Measurements from ENCODE around the gene ACVRL1. TPM values are rescaled to one million over a fixed set of nuclear protein-coding genes. Genes with fewer than 3 reads are reported as not detected.

Gene ACVRL1
- polyA plus RNA-seq, 1 donor (not counting 4 experiments of a cell fraction or from before 2014, with no cell fraction given) = not detected

GRCh38 chr12:51873251-51873994, 33.9 kb upstream of the ACVRL1 start:
- dilution Hi-C loops (cut with MboI; ENCODE audit: extremely low pct_ligation_motif_present, low sequenced_read_pairs) = no loop called here
- H3K4me3 ChIP-seq (ENCODE audit: control insufficient read depth in 2 of 3, extremely low read depth in 1 of 3, insufficient read depth in 2 of 3, low read depth in 1 of 3, low read length in 3 of 3) = no peak overlapping the region
- H3K27ac ChIP-seq (ENCODE audit: control insufficient read depth, insufficient read depth, low read length) = no peak overlapping the region
- H4K20me1 ChIP-seq (ENCODE audit: control insufficient read depth, extremely low read depth, insufficient read depth, low read length) = no peaks in the 10 kb centered on the region
- FAIRE-seq = no peak
- no peaks in the 10 kb centered on the region for H3K4me1 ChIP-seq (ENCODE audit: control insufficient read depth, extremely low read depth, insufficient read depth, low read length)
- no peaks in the 10 kb centered on the region for H3K79me2 ChIP-seq (ENCODE audit: control insufficient read depth, insufficient read depth, low read length)
- H3K27me3 ChIP-seq (ENCODE audit: control insufficient read depth, extremely low read depth, insufficient read depth, low read length) = peaks cover 31% of the 10 kb centered on the region
- no peaks in the 10 kb centered on the region for H3K36me3 ChIP-seq (ENCODE audit: control insufficient read depth in 2 of 2, extremely low read depth in 1 of 2, insufficient read depth in 2 of 2, low read length in 2 of 2)
- H3K4me2 ChIP-seq (ENCODE audit: control insufficient read depth, extremely low read depth, insufficient read depth, low read depth, low read length) = no peak overlapping the region
- H3K9me1 ChIP-seq (ENCODE audit: control insufficient read depth, extremely low read depth, insufficient read depth, low read length) = no peaks in the 10 kb centered on the region
- H3K9ac ChIP-seq (ENCODE audit: control insufficient read depth, extremely low read depth, insufficient read depth, low read length) = no peak overlapping the region
- no peak overlapping the region for H2AFZ ChIP-seq (ENCODE audit: control insufficient read depth, low read length)
- H3K9me3 ChIP-seq (ENCODE audit: control insufficient read depth, low read depth, low read length) = no peaks in the 10 kb centered on the region
- no peak for TF ChIP-seq CTCF (optimal IDR thresholded peaks at IDR 0.05 in 1 of 3, IDR thresholded peaks at IDR 0.05 in 1 of 3, conservative IDR thresholded peaks at IDR 0.05 in 1 of 3; ENCODE audit: extremely low read depth in 1 of 3, insufficient read depth in 2 of 3, low read length in 3 of 3)
- TF ChIP-seq EZH2 (IDR thresholded peaks at IDR 0.05; ENCODE audit: low read length) = no peak
- DNase-seq (ENCODE audit: low read depth, low spot score) = no peak

- Histone ChIP-seq H3K27ac (ENCODE audit: control insufficient read depth, insufficient read depth, low read length) (no peak overlapping the region), H2AFZ (ENCODE audit: control insufficient read depth, low read length) (no peak overlapping the region), H3K4me2 (ENCODE audit: control insufficient read depth, extremely low read depth, insufficient read depth, low read depth, low read length) (no peak overlapping the region), H3K9me3 (ENCODE audit: control insufficient read depth, low read depth, low read length) (no peaks in the 10 kb centered on the region), H3K36me3 (ENCODE audit: control insufficient read depth in 2 of 2, extremely low read depth in 1 of 2, insufficient read depth in 2 of 2, low read length in 2 of 2) (no peaks in the 10 kb centered on the region), H3K4me3 (ENCODE audit: control insufficient read depth in 2 of 3, extremely low read depth in 1 of 3, insufficient read depth in 2 of 3, low read depth in 1 of 3, low read length in 3 of 3) (no peak overlapping the region), H3K9me1 (ENCODE audit: control insufficient read depth, extremely low read depth, insufficient read depth, low read length) (no peaks in the 10 kb centered on the region), H3K79me2 (ENCODE audit: control insufficient read depth, insufficient read depth, low read length) (no peaks in the 10 kb centered on the region), H3K4me1 (ENCODE audit: control insufficient read depth, extremely low read depth, insufficient read depth, low read length) (no peaks in the 10 kb centered on the region), H3K9ac (ENCODE audit: control insufficient read depth, extremely low read depth, insufficient read depth, low read length) (no peak overlapping the region), H3K27me3 (ENCODE audit: control insufficient read depth, extremely low read depth, insufficient read depth, low read length) (peaks cover 25% of the 10 kb centered on the region), H4K20me1 (ENCODE audit: control insufficient read depth, extremely low read depth, insufficient read depth, low read length) (no peaks in the 10 kb centered on the region)
- FAIRE-seq (no peak), DNase-seq (ENCODE audit: low read depth, low spot score) (no peak)
- no peak for TF ChIP-seq EZH2 (IDR thresholded peaks at IDR 0.05; ENCODE audit: low read length)
- TF ChIP-seq CTCF (optimal IDR thresholded peaks at IDR 0.05 in 1 of 3, IDR thresholded peaks at IDR 0.05 in 1 of 3, conservative IDR thresholded peaks at IDR 0.05 in 1 of 3; ENCODE audit: extremely low read depth in 1 of 3, insufficient read depth in 2 of 3, low read length in 3 of 3) = no peak
- dilution Hi-C loops (cut with MboI; ENCODE audit: extremely low pct_ligation_motif_present, low sequenced_read_pairs) = no loop called here
Observed at GRCh38 chr12:51874000-51874399, 33.3 kb upstream of the ACVRL1 start.

All from keratinocyte (primary cell).